HCT116 (cell line): ENCODE results near the gene HSDL2. TPM values are rescaled to one million over a fixed set of nuclear protein-coding genes. Genes with fewer than 3 reads are reported as not detected.

Experiments used
- ATAC-seq: fragments of 200-7000 bp; cut with Tn5 transposase; 2 replicates; pipeline ENCODE4 v1.9.1; 2020; ENCODE audit warnings: mild to moderate bottlenecking, moderate library complexity
- BruUV-seq: library from RNA; stranded (reverse); fragments of 400-500 nt; replicated peaks from 2 replicates; lab custom pipeline; 2021; lab: Mats Ljungman, UMichigan
- CTCF ChIA-PET: fragments of 300-600 bp; sonication (Branson Sonifier 250); formaldehyde crosslinking; loops from one replicate; lab custom pipeline; 2021; ENCODE audit warnings: antibody characterized with exemption; lab: Charles Lee
- POLR2A ChIA-PET: fragments of 300-600, 350-600 bp; sonication (Branson Sonifier 250); formaldehyde crosslinking; loops from one replicate; lab custom pipeline; 2021; ENCODE audit warnings: antibody characterized with exemption; lab: Charles Lee
- RAD21 ChIA-PET, 2 experiments: fragments of 300-600 bp; sonication (Branson Sonifier 250); formaldehyde crosslinking; loops; one replicate each; lab custom pipeline; 2023; ENCODE audit warnings: low total read pairs in 2 of 2; ENCODE audit not compliant: uncharacterized antibody in 2 of 2, unreplicated experiment in 2 of 2, low non-redundant PET in 1 of 2; lab: Charles Lee
- DNase-seq: peaks from one replicate; pipeline ENCODE4 v3.0.0-alpha.2; 2010; ENCODE audit warnings: low read depth, low spot score
- H2AFZ ChIP-seq: fragments of 200-600 bp; shearing (Covaris generic), sonication (generic); 2 replicates; pipeline ENCODE4 v1.6.1; 2017; ENCODE audit warnings: low read depth, mixed run types, mixed read lengths, antibody characterized with exemption, low read length; ENCODE audit not compliant: poor library complexity, severe bottlenecking
- H3K27ac ChIP-seq: 2 replicates; pipeline ENCODE4 v1.5.1; 2012; ENCODE audit warnings: low read depth, low read length
- H3K27me3 ChIP-seq: fragments of 200-600 bp; sonication (generic); 2 replicates; pipeline ENCODE4 v1.6.1; 2016; ENCODE audit warnings: mixed run types, low read length, mixed read lengths; ENCODE audit not compliant: insufficient read depth
- H3K36me3 ChIP-seq, 2 experiments: fragments of 200-500 bp in 1 of 2; fragments of 200-600 bp in 1 of 2; sonication (Bioruptor generic) in 1 of 2; sonication (generic) in 1 of 2; 2 replicates each; pipeline versions ENCODE4 v1.5.1 to v1.6.1; 2014 to 2016; ENCODE audit warnings: low read length in 2 of 2, inconsistent platforms in 1 of 2, mixed read lengths in 1 of 2, mixed run types in 1 of 2; ENCODE audit not compliant: insufficient read depth in 2 of 2, control insufficient read depth in 1 of 2
- H3K4me1 ChIP-seq, 2 experiments: fragments of 200-600 bp in 1 of 2; sonication (generic) in 1 of 2; 2 replicates each; pipeline versions ENCODE4 v1.5.1 to v1.6.1; 2012 to 2017; ENCODE audit warnings: low read length in 2 of 2, inconsistent platforms in 1 of 2, mild to moderate bottlenecking in 1 of 2, mixed read lengths in 1 of 2, mixed run types in 1 of 2, moderate library complexity in 1 of 2; ENCODE audit not compliant: insufficient read depth in 2 of 2, control insufficient read depth in 1 of 2
- H3K4me2 ChIP-seq: fragments of 200-600 bp; sonication (generic); 2 replicates; pipeline ENCODE4 v1.6.1; 2017; ENCODE audit warnings: mixed run types, low read length, mixed read lengths
- H3K4me3 ChIP-seq, 2 experiments: fragments of 200-600 bp in 1 of 2; sonication (generic) in 1 of 2; replicated peaks in 1 of 2; 2 replicates each; pipeline ENCODE4 v1.5.1; 2011 to 2016; ENCODE audit warnings: low read length in 2 of 2, control low read depth in 1 of 2, low read depth in 1 of 2, mild to moderate bottlenecking in 1 of 2, mixed read lengths in 1 of 2, mixed run types in 1 of 2
- H3K79me2 ChIP-seq: fragments of 200-600 bp; sonication (generic); 2 replicates; pipeline ENCODE4 v1.6.1; 2017; ENCODE audit warnings: mild to moderate bottlenecking, mixed run types, low read length, moderate library complexity, mixed read lengths; ENCODE audit not compliant: insufficient read depth
- H3K9ac ChIP-seq: fragments of 200-600 bp; sonication (generic); 2 replicates; pipeline ENCODE4 v1.6.1; 2016; ENCODE audit warnings: low read length, mixed read lengths
- H3K9me2 ChIP-seq: fragments of 200-600 bp; sonication (generic), shearing (Covaris generic); 2 replicates; pipeline ENCODE4 v1.6.1; 2017; ENCODE audit warnings: mixed run types, mild to moderate bottlenecking, moderate library complexity; ENCODE audit not compliant: insufficient read depth
- H3K9me3 ChIP-seq, 2 experiments: fragments of 200-500 bp in 1 of 2; fragments of 200-600 bp in 1 of 2; sonication (Bioruptor generic) in 1 of 2; sonication (generic) in 1 of 2; 2 replicates each; pipeline ENCODE4 v1.6.1; 2014 to 2017; ENCODE audit warnings: low read length in 2 of 2, mixed read lengths in 2 of 2, inconsistent platforms in 1 of 2, low read depth in 1 of 2, mild to moderate bottlenecking in 1 of 2, mixed run types in 1 of 2, moderate library complexity in 1 of 2; ENCODE audit not compliant: control insufficient read depth in 1 of 2, insufficient read depth in 1 of 2
- H4K20me1 ChIP-seq: fragments of 200-600 bp; sonication (generic), shearing (Covaris generic); 2 replicates; pipeline ENCODE4 v1.6.1; 2017; ENCODE audit warnings: mixed run types, mild to moderate bottlenecking, moderate library complexity; ENCODE audit not compliant: insufficient read depth
- CBX3 ChIP-seq: IDR thresholded peaks from 2 replicates; pipeline ENCODE4 v1.6.1; 2012; ENCODE audit warnings: low read depth
- CEBPB ChIP-seq: IDR thresholded peaks from 2 replicates; pipeline ENCODE4 v1.6.1; 2012; ENCODE audit warnings: low read depth
- ELF1 ChIP-seq: IDR thresholded peaks from 2 replicates; pipeline ENCODE4 v1.6.1; 2012; ENCODE audit warnings: low read depth, borderline replicate concordance
- EZH2 ChIP-seq: fragments of 200-600 bp; sonication (generic); IDR thresholded peaks from 2 replicates; pipeline ENCODE4 v1.6.1; 2017; ENCODE audit warnings: antibody characterized with exemption, mixed run types
- EZH2phosphoT487 ChIP-seq: fragments of 200-600 bp; IDR thresholded peaks from 2 replicates; pipeline ENCODE4 v1.6.1; 2018; ENCODE audit warnings: antibody characterized with exemption, borderline replicate concordance
- FOSL1 ChIP-seq: IDR thresholded peaks from 2 replicates; pipeline ENCODE4 v1.6.1; 2012; ENCODE audit warnings: low read depth
- JUND ChIP-seq: IDR thresholded peaks from 2 replicates; pipeline ENCODE4 v1.6.1; 2012
- POLR2AphosphoS5 ChIP-seq: IDR thresholded peaks from 2 replicates; pipeline ENCODE4 v1.6.1; 2011; ENCODE audit warnings: mild to moderate bottlenecking, low read depth, low read length, moderate library complexity
- REST ChIP-seq: IDR thresholded peaks from 2 replicates; pipeline ENCODE4 v1.6.1; 2012; ENCODE audit warnings: low read depth
- SIN3A ChIP-seq: IDR thresholded peaks from 2 replicates; pipeline ENCODE4 v1.6.1; 2012; ENCODE audit warnings: low read depth
- SP1 ChIP-seq: IDR thresholded peaks from 2 replicates; pipeline ENCODE4 v1.6.1; 2012; ENCODE audit warnings: low read depth
- TCF7L2 ChIP-seq: IDR thresholded peaks from 2 replicates; pipeline ENCODE4 v1.7.0; 2011; ENCODE audit warnings: borderline replicate concordance, inconsistent platforms; ENCODE audit not compliant: insufficient read depth, insufficient read length; ENCODE audit errors: extremely low read depth
- intact Hi-C: fragments of 100-400 bp; cut with micrococcal nuclease; formaldehyde crosslinking; loops from 2 replicates; pipeline ENCODE4 v1.10.0; 2022
- total RNA-seq: library from RNA; stranded (reverse); gene quantifications from one replicate; pipeline ENCODE4 v1.2.1, GENCODE V29; 2021; ENCODE audit not compliant: unreplicated experiment
- TF ChIP-seq, protein P1 (sequence below): IDR thresholded peaks from 2 replicates; pipeline ENCODE4 v1.6.1; 2012
- TF ChIP-seq, protein P2 (sequence below), 3 experiments: fragments of 200-600 bp in 1 of 3; sonication (generic) in 1 of 3; IDR thresholded peaks in 2 of 3; conservative IDR thresholded peaks in 1 of 3; 2 replicates each; pipeline ENCODE4 v1.5.1; 2012 to 2017; ENCODE audit warnings: low read depth in 2 of 3, low read length in 2 of 3, antibody characterized with exemption in 1 of 3, borderline replicate concordance in 1 of 3, control low read depth in 1 of 3, mild to moderate bottlenecking in 1 of 3, mixed read lengths in 1 of 3, mixed run types in 1 of 3, moderate library complexity in 1 of 3; ENCODE audit not compliant: insufficient read depth in 1 of 3
- TF ChIP-seq, protein P3 (sequence below): IDR thresholded peaks from 2 replicates; pipeline ENCODE4 v1.6.1; 2012

HSDL2 gene
- total RNA-seq, 1 experiment from 2014 or later, result 33.9 TPM

GRCh38 chr9:112501287-112501686, 121.4 kb downstream of the HSDL2 start:
- DNase-seq (no peak), ATAC-seq (no peak)
- TF ChIP-seq EZH2phosphoT487 (no peak), CBX3 (no peak)
- H3K4me1 ChIP-seq, result no peaks in the 10 kb centered on the region
- no peak overlapping the region for H3K4me3 ChIP-seq
- no peak overlapping the region for H2AFZ ChIP-seq
- ChIA-PET CTCF (no interaction called here), POLR2A (no interaction called here), RAD21 (no interaction called here)
- no peaks in the 10 kb centered on the region for H3K36me3 ChIP-seq
- no peak overlapping the region for H3K9ac ChIP-seq
- no peaks in the 10 kb centered on the region for H3K27me3 ChIP-seq
- H3K9me3 ChIP-seq, result no peaks in the 10 kb centered on the region
- peaks cover 34% of the 10 kb centered on the region for H3K79me2 ChIP-seq
- H3K4me2 ChIP-seq, result no peak overlapping the region
- no TSS peak for BruUV-seq
- H3K27ac ChIP-seq, result no peak overlapping the region
- H3K9me2 ChIP-seq, result no peaks in the 10 kb centered on the region
- intact Hi-C loops, result no loop called here
- no peaks in the 10 kb centered on the region for H4K20me1 ChIP-seq

DNA sequence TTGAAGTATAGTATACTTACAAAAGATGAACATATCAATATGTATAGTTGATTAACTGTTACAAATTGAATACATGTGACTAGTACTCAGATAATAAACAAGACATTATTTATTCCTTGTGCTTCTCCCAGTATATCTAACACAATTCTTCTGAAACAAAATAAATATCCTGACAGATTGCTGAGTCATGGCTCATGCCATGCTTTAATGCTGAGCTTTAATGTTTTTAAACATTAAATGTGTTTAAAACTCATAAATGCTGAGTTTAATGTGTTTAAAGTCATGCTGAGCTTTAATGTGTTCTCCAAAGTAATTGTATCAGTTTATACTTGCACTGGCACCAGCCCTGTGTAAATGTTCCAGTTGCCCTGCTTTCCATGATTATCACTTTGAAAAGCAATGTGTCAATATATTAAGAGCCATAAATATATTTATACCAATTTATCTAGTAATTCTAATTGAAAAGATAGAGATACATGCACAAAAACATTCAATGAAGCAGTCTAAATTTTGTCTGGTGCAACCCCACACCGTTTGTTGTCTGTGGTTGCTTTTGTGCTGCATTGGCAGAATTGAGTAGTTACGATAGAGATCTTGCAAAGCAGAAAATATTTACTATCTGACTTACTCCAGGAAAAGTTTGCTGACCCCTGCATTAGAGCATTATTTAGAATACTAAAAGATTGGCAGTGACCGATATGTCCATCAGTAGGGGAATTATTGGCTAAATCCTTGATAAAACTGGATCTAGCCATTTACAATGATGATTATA, 122.5 kb downstream of the HSDL2 start:
- H3K36me3 ChIP-seq, result no peaks in the 10 kb centered on the region
- H2AFZ ChIP-seq, result no peak overlapping the region
- no peak overlapping the region for H3K27ac ChIP-seq
- no peaks in the 10 kb centered on the region for H3K4me1 ChIP-seq
- no peaks in the 10 kb centered on the region for H3K9me2 ChIP-seq
- DNase-seq, result no peak
- ChIA-PET CTCF (no interaction called here), RAD21 (no interaction called here), POLR2A (no interaction called here)
- ATAC-seq, result no peak
- BruUV-seq, result no TSS peak
- no peaks in the 10 kb centered on the region for H3K27me3 ChIP-seq
- no peaks in the 10 kb centered on the region for H3K9me3 ChIP-seq
- no peak overlapping the region for H3K9ac ChIP-seq
- H4K20me1 ChIP-seq, result no peaks in the 10 kb centered on the region
- H3K79me2 ChIP-seq, result peaks cover 33% of the 10 kb centered on the region
- intact Hi-C loops, result no loop called here
- H3K4me3 ChIP-seq, result no peak overlapping the region
- no peak overlapping the region for H3K4me2 ChIP-seq
- TF ChIP-seq FOSL1, result no peak
- TF ChIP-seq REST, result no peak
- TF ChIP-seq, protein P1, sequence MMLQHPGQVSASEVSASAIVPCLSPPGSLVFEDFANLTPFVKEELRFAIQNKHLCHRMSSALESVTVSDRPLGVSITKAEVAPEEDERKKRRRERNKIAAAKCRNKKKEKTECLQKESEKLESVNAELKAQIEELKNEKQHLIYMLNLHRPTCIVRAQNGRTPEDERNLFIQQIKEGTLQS, result no peak
- no peak for TF ChIP-seq CEBPB
- no peak for TF ChIP-seq SIN3A
- TF ChIP-seq ELF1, result no peak
- TF ChIP-seq SP1, result no peak
- no peak for TF ChIP-seq POLR2AphosphoS5
- TF ChIP-seq, protein P2, sequence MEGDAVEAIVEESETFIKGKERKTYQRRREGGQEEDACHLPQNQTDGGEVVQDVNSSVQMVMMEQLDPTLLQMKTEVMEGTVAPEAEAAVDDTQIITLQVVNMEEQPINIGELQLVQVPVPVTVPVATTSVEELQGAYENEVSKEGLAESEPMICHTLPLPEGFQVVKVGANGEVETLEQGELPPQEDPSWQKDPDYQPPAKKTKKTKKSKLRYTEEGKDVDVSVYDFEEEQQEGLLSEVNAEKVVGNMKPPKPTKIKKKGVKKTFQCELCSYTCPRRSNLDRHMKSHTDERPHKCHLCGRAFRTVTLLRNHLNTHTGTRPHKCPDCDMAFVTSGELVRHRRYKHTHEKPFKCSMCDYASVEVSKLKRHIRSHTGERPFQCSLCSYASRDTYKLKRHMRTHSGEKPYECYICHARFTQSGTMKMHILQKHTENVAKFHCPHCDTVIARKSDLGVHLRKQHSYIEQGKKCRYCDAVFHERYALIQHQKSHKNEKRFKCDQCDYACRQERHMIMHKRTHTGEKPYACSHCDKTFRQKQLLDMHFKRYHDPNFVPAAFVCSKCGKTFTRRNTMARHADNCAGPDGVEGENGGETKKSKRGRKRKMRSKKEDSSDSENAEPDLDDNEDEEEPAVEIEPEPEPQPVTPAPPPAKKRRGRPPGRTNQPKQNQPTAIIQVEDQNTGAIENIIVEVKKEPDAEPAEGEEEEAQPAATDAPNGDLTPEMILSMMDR (IDR thresholded peaks at IDR 0.05 in 2 of 3, conservative IDR thresholded peaks at IDR 0.05 in 1 of 3; ENCODE audit: borderline replicate concordance in 1 of 3, insufficient read depth in 1 of 3, low read depth in 2 of 3, low read length in 2 of 3), result no peak
- no peak for TF ChIP-seq TCF7L2
- TF ChIP-seq JUND, result no peak
- no peak for TF ChIP-seq EZH2
- TF ChIP-seq, protein P3, sequence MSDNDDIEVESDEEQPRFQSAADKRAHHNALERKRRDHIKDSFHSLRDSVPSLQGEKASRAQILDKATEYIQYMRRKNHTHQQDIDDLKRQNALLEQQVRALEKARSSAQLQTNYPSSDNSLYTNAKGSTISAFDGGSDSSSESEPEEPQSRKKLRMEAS, result no peak
